HCT116 (cell line): ENCODE measurements around the gene CACNA1E. TPM values are rescaled to one million over a fixed set of nuclear protein-coding genes. Genes with fewer than 3 reads are reported as not detected.

ENCODE experiments used
- ATAC-seq: fragments of 200-7000 bp; cut with Tn5 transposase; 2 replicates; pipeline ENCODE4 v1.9.1; 2020; ENCODE audit warnings: mild to moderate bottlenecking, moderate library complexity
- BruUV-seq: library from RNA; stranded (reverse); fragments of 400-500 nt; replicated peaks from 2 replicates; lab custom pipeline; 2021; lab: Mats Ljungman, UMichigan
- CTCF ChIA-PET: fragments of 300-600 bp; sonication (Branson Sonifier 250); formaldehyde crosslinking; loops from one replicate; lab custom pipeline; 2021; ENCODE audit warnings: antibody characterized with exemption; lab: Charles Lee
- POLR2A ChIA-PET: fragments of 300-600, 350-600 bp; sonication (Branson Sonifier 250); formaldehyde crosslinking; loops from one replicate; lab custom pipeline; 2021; ENCODE audit warnings: antibody characterized with exemption; lab: Charles Lee
- RAD21 ChIA-PET, 2 experiments: fragments of 300-600 bp; sonication (Branson Sonifier 250); formaldehyde crosslinking; loops; one replicate each; lab custom pipeline; 2023; ENCODE audit warnings: low total read pairs in 2 of 2; ENCODE audit not compliant: uncharacterized antibody in 2 of 2, unreplicated experiment in 2 of 2, low non-redundant PET in 1 of 2; lab: Charles Lee
- DNase-seq: peaks from one replicate; pipeline ENCODE4 v3.0.0-alpha.2; 2010; ENCODE audit warnings: low read depth, low spot score
- H2AFZ ChIP-seq: fragments of 200-600 bp; shearing (Covaris generic), sonication (generic); 2 replicates; pipeline ENCODE4 v1.6.1; 2017; ENCODE audit warnings: low read depth, mixed run types, mixed read lengths, antibody characterized with exemption, low read length; ENCODE audit not compliant: poor library complexity, severe bottlenecking
- H3K27ac ChIP-seq: 2 replicates; pipeline ENCODE4 v1.5.1; 2012; ENCODE audit warnings: low read depth, low read length
- H3K27me3 ChIP-seq: fragments of 200-600 bp; sonication (generic); 2 replicates; pipeline ENCODE4 v1.6.1; 2016; ENCODE audit warnings: mixed run types, low read length, mixed read lengths; ENCODE audit not compliant: insufficient read depth
- H3K36me3 ChIP-seq, 2 experiments: fragments of 200-500 bp in 1 of 2; fragments of 200-600 bp in 1 of 2; sonication (Bioruptor generic) in 1 of 2; sonication (generic) in 1 of 2; 2 replicates each; pipeline versions ENCODE4 v1.5.1 to v1.6.1; 2014 to 2016; ENCODE audit warnings: low read length in 2 of 2, inconsistent platforms in 1 of 2, mixed read lengths in 1 of 2, mixed run types in 1 of 2; ENCODE audit not compliant: insufficient read depth in 2 of 2, control insufficient read depth in 1 of 2
- H3K4me1 ChIP-seq, 2 experiments: fragments of 200-600 bp in 1 of 2; sonication (generic) in 1 of 2; 2 replicates each; pipeline versions ENCODE4 v1.5.1 to v1.6.1; 2012 to 2017; ENCODE audit warnings: low read length in 2 of 2, inconsistent platforms in 1 of 2, mild to moderate bottlenecking in 1 of 2, mixed read lengths in 1 of 2, mixed run types in 1 of 2, moderate library complexity in 1 of 2; ENCODE audit not compliant: insufficient read depth in 2 of 2, control insufficient read depth in 1 of 2
- H3K4me2 ChIP-seq: fragments of 200-600 bp; sonication (generic); 2 replicates; pipeline ENCODE4 v1.6.1; 2017; ENCODE audit warnings: mixed run types, low read length, mixed read lengths
- H3K4me3 ChIP-seq, 2 experiments: fragments of 200-600 bp in 1 of 2; sonication (generic) in 1 of 2; replicated peaks in 1 of 2; 2 replicates each; pipeline ENCODE4 v1.5.1; 2011 to 2016; ENCODE audit warnings: low read length in 2 of 2, control low read depth in 1 of 2, low read depth in 1 of 2, mild to moderate bottlenecking in 1 of 2, mixed read lengths in 1 of 2, mixed run types in 1 of 2
- H3K79me2 ChIP-seq: fragments of 200-600 bp; sonication (generic); 2 replicates; pipeline ENCODE4 v1.6.1; 2017; ENCODE audit warnings: mild to moderate bottlenecking, mixed run types, low read length, moderate library complexity, mixed read lengths; ENCODE audit not compliant: insufficient read depth
- H3K9ac ChIP-seq: fragments of 200-600 bp; sonication (generic); 2 replicates; pipeline ENCODE4 v1.6.1; 2016; ENCODE audit warnings: low read length, mixed read lengths
- H3K9me2 ChIP-seq: fragments of 200-600 bp; sonication (generic), shearing (Covaris generic); 2 replicates; pipeline ENCODE4 v1.6.1; 2017; ENCODE audit warnings: mixed run types, mild to moderate bottlenecking, moderate library complexity; ENCODE audit not compliant: insufficient read depth
- H3K9me3 ChIP-seq, 2 experiments: fragments of 200-500 bp in 1 of 2; fragments of 200-600 bp in 1 of 2; sonication (Bioruptor generic) in 1 of 2; sonication (generic) in 1 of 2; 2 replicates each; pipeline ENCODE4 v1.6.1; 2014 to 2017; ENCODE audit warnings: low read length in 2 of 2, mixed read lengths in 2 of 2, inconsistent platforms in 1 of 2, low read depth in 1 of 2, mild to moderate bottlenecking in 1 of 2, mixed run types in 1 of 2, moderate library complexity in 1 of 2; ENCODE audit not compliant: control insufficient read depth in 1 of 2, insufficient read depth in 1 of 2
- H4K20me1 ChIP-seq: fragments of 200-600 bp; sonication (generic), shearing (Covaris generic); 2 replicates; pipeline ENCODE4 v1.6.1; 2017; ENCODE audit warnings: mixed run types, mild to moderate bottlenecking, moderate library complexity; ENCODE audit not compliant: insufficient read depth
- CEBPB ChIP-seq: IDR thresholded peaks from 2 replicates; pipeline ENCODE4 v1.6.1; 2012; ENCODE audit warnings: low read depth
- EGR1 ChIP-seq: IDR thresholded peaks from 2 replicates; pipeline ENCODE4 v1.6.1; 2012; ENCODE audit warnings: low read depth
- ELF1 ChIP-seq: IDR thresholded peaks from 2 replicates; pipeline ENCODE4 v1.6.1; 2012; ENCODE audit warnings: low read depth, borderline replicate concordance
- EZH2 ChIP-seq: fragments of 200-600 bp; sonication (generic); IDR thresholded peaks from 2 replicates; pipeline ENCODE4 v1.6.1; 2017; ENCODE audit warnings: antibody characterized with exemption, mixed run types
- EZH2phosphoT487 ChIP-seq: fragments of 200-600 bp; IDR thresholded peaks from 2 replicates; pipeline ENCODE4 v1.6.1; 2018; ENCODE audit warnings: antibody characterized with exemption, borderline replicate concordance
- FOSL1 ChIP-seq: IDR thresholded peaks from 2 replicates; pipeline ENCODE4 v1.6.1; 2012; ENCODE audit warnings: low read depth
- JUND ChIP-seq: IDR thresholded peaks from 2 replicates; pipeline ENCODE4 v1.6.1; 2012
- POLR2A ChIP-seq: IDR thresholded peaks from 2 replicates; pipeline ENCODE4 v1.7.0; 2011; ENCODE audit warnings: borderline replicate concordance; ENCODE audit not compliant: insufficient read depth, insufficient read length; ENCODE audit errors: extremely low read depth
- POLR2AphosphoS5 ChIP-seq: IDR thresholded peaks from 2 replicates; pipeline ENCODE4 v1.6.1; 2011; ENCODE audit warnings: mild to moderate bottlenecking, low read depth, low read length, moderate library complexity
- RAD21 ChIP-seq: IDR thresholded peaks from 2 replicates; pipeline ENCODE4 v1.6.1; 2012; ENCODE audit warnings: low read depth, mild to moderate bottlenecking
- REST ChIP-seq: IDR thresholded peaks from 2 replicates; pipeline ENCODE4 v1.6.1; 2012; ENCODE audit warnings: low read depth
- SIN3A ChIP-seq: IDR thresholded peaks from 2 replicates; pipeline ENCODE4 v1.6.1; 2012; ENCODE audit warnings: low read depth
- SP1 ChIP-seq: IDR thresholded peaks from 2 replicates; pipeline ENCODE4 v1.6.1; 2012; ENCODE audit warnings: low read depth
- TCF7L2 ChIP-seq: IDR thresholded peaks from 2 replicates; pipeline ENCODE4 v1.7.0; 2011; ENCODE audit warnings: borderline replicate concordance, inconsistent platforms; ENCODE audit not compliant: insufficient read depth, insufficient read length; ENCODE audit errors: extremely low read depth
- YY1 ChIP-seq: IDR thresholded peaks from 2 replicates; pipeline ENCODE4 v1.6.1; 2011; ENCODE audit warnings: low read length, low read depth, moderate library complexity, mild to moderate bottlenecking; ENCODE audit not compliant: insufficient replicate concordance; ENCODE audit errors: extremely low read depth
- ZBTB33 ChIP-seq: IDR thresholded peaks from 2 replicates; pipeline ENCODE4 v1.6.1; 2011; ENCODE audit warnings: mild to moderate bottlenecking, low read length, moderate library complexity; ENCODE audit not compliant: insufficient replicate concordance; ENCODE audit errors: extremely low read depth
- ZFX ChIP-seq: fragments of 450-650 bp; IDR thresholded peaks from 2 replicates; pipeline ENCODE4 v1.6.1; 2017
- ZNF274 ChIP-seq: fragments of 200-500 bp; sonication (Bioruptor generic); IDR thresholded peaks from 2 replicates; pipeline ENCODE4 v1.6.1; 2014; ENCODE audit warnings: mild to moderate bottlenecking, low read depth, low read length, inconsistent platforms
- intact Hi-C: fragments of 100-400 bp; cut with micrococcal nuclease; formaldehyde crosslinking; loops from 2 replicates; pipeline ENCODE4 v1.10.0; 2022
- total RNA-seq: library from RNA; stranded (reverse); gene quantifications from one replicate; pipeline ENCODE4 v1.2.1, GENCODE V29; 2021; ENCODE audit not compliant: unreplicated experiment

Gene CACNA1E
- total RNA-seq, 1 experiment from 2014 or later, result 0.02 TPM

- ATAC-seq, result no peak
- no peak for DNase-seq
- Histone ChIP-seq H3K9ac (no peak overlapping the region), H3K4me1 (no peaks in the 10 kb centered on the region), H3K79me2 (no peaks in the 10 kb centered on the region), H2AFZ (no peak overlapping the region)
- POLR2A ChIA-PET, result no interaction called here
- intact Hi-C loops, result no loop called here
- TF ChIP-seq REST (no peak), JUND (no peak), RAD21 (no peak), SIN3A (no peak), ZFX (no peak), YY1 (no peak), POLR2AphosphoS5 (no peak), EZH2 (no peak), FOSL1 (no peak), ZBTB33 (no peak), CEBPB (no peak), EGR1 (no peak), ELF1 (no peak), TCF7L2 (no peak), EZH2phosphoT487 (no peak), SP1 (no peak), ZNF274 (no peak), POLR2A (no peak)
- TF ChIP-seq, all 23 proteins: peak for 0
- Histone ChIP-seq H3K4me3 (no peak overlapping the region), H3K36me3 (no peaks in the 10 kb centered on the region), H3K27ac (no peak overlapping the region), H3K4me2 (no peak overlapping the region), H4K20me1 (no peaks in the 10 kb centered on the region), H3K9me3 (no peaks in the 10 kb centered on the region), H3K9me2 (no peaks in the 10 kb centered on the region), H3K27me3 (peaks cover 53% of the 10 kb centered on the region)
- CTCF ChIA-PET, result no interaction called here
- RAD21 ChIA-PET, result no interaction called here
- no TSS peak for BruUV-seq
Measured at GRCh38 chr1:181767001-181767708, 283.8 kb downstream of the CACNA1E start.
